Activated CD4-positive, alpha-beta T cell treated with anti-CD3 and anti-CD28 coated beads, Interleukin-10, Interleukin-2, amounts not matched to agents 100 ng/mL and 50 ng/mL, durations not matched to agents 16 hours and 8 hours (primary cell): ENCODE results near the gene TMEM269.
"Not testable (repeated sequence)": the region's sequence is repeated elsewhere in the genome, so short reads cannot be mapped to it uniquely, and the experiment has no call there.

Experiments
- DNase-seq: peaks from one replicate; pipeline ENCODE4 v3.0.0-alpha.2; 2020

TMEM269 gene

DNA sequence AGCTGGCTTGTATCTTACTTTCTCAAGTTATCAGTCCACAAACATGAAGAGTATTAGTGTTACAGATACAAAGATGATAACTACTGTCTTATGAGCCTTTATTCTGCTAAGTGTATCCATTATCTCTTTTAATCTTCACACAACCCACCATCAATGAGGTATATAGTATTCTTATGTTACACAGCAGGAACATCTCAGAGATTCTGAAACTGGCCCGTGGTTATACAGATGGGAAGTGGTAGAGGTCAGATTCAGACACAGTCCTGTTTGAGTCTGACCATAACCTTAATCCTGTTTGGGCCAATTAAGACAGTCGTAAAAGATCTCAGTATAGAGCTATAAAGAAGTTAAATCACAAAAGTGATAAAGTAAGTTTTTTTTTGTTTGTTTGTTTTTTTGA lies 5.1 kb upstream of the TMEM269 start:
- peak; percentile 30 for DNase-seq

DNA sequence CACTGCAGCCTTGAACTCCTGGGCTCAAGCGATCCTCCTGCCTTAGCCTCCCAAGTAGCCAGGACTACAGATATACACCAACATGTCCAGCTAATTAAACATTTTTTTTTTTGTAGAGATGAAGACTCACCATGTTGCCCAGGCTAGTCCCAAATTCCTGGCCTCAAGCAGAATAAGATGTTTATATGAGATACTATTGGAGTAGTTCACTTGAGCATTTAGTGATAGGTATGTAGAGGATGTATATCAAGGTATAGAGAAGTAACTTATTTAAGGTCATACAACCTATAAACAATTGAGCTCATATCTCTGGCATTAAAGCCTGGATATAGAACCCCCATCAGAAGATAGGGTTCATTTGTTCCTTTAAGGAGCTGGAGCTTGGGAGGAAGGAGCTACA lies 4.6 kb upstream of the TMEM269 start:
- no peak for DNase-seq

DNA sequence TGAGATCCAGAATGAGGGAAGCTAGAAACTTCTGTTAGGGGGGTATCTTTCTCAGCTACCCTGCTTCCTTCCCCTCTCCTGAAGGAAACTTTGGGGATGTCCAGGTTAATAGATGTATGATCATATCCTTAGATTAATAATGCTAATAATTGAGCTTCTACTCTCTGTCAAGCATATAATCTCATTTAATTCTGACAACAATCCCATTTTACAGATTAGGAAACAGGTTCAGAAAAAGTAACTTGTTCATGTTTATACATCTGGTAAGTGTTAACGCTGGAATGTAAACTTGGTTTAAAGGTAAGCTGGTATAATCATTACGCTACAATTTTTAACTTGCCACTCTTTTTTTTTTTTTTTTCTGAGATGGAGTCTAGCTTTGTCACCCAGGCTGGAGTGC lies 1.7 kb upstream of the TMEM269 start:
- no peak for DNase-seq

GRCh38 chr1:42784547-42784945 lies 245 bp upstream of the TMEM269 start:
- no peak for DNase-seq

DNA sequence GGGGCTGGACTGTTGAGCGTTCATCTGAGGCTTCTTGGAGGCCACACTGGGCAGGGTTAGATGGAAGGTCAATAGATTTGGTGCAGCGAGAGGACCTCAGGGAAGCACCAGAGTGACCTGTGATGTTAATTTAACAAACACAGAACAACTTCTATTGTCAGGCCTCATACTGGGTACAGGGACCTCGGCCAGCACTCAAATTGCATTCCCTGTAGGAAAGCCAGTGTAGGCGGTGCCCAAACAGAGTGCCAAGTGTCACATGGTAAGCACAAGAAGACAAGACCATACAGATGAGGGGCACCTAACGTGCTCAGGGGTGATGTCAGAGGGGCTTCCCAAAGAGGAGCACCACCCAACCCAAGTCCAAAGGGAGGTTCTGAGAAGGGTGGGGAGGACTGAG lies 1.3 kb downstream of the TMEM269 start:
- no peak for DNase-seq

- no peak for DNase-seq
Observed at GRCh38 chr1:42788021-42788420, 3.2 kb downstream of the TMEM269 start.

DNA sequence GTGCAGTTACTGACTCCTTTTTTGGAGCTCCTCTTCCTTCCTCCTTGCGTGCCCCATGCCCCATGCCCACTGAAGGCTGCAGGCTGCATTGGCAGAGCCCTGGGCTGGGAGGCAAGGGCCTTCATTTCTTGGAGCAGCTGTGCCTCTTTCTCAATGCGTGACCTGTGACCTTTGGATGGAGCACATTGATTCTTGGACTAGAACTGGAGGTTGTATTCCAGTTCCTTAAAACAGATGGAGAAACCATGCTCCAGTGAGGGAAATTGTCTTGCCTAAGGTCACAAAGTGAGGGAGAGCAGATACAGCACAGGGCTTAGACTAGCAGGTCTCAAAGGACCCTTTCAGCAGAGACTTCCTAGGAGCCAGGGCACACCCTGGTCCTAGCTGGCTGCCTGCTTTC lies 9.0 kb downstream of the TMEM269 start:
- DNase-seq, result no peak

GRCh38 chr1:42797414-42797813 lies 12.6 kb downstream of the TMEM269 start:
- DNase-seq, result no peak

- DNase-seq, result no peak
Observed at GRCh38 chr1:42797979-42798378, 13.2 kb downstream of the TMEM269 start.

DNA sequence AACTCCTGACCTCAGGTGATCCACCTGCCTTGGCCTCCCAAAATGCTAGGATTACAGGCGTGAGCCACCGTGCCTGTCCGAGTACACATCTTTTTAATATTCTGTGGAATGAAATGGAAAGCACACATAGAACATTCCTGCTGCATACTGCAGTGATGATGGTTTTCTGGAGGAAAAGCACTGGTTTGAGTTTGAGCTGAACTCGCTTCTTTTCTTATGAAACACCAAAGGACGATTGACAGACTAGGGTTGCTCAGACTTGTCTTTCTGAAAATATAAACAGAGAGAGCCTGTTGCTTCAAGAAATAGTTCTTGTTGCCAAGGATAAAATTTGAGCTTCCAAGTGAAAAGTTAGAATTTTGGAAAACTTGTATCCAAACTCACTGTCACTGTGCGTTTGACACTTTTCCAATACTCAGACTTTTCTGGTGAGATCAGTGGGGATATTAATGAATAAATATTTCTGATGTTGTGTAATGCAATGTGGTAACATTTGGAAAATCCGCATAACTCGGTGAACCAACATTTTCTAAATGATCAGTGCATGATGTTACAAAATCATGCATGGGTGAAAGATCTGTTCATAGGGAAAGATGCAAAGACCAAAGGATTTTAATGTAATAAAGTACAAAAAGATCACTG lies 17.2 kb downstream of the TMEM269 start:
- DNase-seq, result no peak

DNA sequence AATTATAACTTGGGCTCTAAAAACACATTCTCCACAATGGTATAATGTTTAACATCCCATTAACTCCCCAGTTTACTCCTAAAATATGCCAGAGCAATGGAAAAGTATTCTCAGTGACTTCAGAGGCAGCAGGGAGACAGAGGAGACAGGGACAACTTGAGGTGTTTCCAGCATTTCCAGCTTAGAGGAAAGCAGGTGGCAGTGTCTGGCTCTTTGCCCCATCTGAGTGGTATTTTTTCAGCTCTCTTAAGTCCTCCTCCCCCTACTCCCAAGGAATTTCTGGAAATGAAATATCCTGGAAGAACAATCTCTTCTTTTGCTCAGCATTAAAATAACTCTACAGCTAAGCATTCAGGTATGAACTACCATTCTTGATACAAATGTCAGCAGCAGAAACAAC lies 21.4 kb downstream of the TMEM269 start:
- no peak for DNase-seq

- no peak for DNase-seq
Observed at GRCh38 chr1:42806593-42806992, 21.8 kb downstream of the TMEM269 start.

DNA sequence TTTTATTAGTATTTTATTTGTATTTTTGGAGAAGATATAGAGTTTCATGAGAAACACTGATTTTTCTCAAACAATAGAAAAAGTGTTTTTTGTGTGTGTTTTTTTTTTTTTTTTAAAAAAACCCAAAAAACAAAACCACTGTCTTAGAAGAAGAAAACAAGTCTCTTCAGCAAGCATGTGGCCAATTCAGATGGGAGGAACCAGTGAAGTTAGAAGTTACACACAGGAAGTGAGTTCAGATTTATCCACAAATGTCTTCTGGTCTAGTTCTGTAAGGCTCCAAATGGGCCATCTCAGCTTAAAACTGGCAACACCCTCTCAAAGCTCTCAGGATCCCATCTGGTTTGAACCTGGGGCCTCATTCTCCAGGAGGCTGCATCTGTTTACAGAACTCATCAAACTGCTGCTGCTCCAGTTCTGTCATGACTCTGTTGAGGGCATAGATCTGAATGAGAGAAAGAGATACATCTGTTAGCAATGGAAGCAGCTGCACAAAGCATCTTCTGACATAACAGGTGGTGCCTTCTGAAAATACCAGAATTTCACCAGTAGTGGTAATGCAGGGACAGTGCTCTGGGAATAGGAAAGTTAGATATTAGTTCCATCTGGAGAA lies 22.4 kb downstream of the TMEM269 start:
- DNase-seq, result no peak

DNA sequence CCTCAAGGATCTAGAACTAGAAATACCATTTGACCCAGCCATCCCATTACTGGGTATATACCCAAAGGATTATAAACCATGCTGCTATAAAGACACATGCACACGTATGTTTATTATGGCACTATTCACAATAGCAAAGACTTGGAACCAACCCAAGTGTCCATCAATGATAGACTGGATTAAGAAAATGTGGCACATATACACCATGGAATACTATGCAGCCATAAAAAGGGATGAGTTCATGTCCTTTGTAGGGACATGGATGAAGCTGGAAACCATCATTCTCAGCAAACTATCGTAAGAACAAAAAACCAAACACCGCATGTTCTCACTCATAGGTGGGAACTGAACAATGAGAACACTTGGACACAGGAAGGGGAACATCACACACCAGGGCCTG lies 30.0 kb downstream of the TMEM269 start:
- not testable (repeated sequence) for DNase-seq

DNA sequence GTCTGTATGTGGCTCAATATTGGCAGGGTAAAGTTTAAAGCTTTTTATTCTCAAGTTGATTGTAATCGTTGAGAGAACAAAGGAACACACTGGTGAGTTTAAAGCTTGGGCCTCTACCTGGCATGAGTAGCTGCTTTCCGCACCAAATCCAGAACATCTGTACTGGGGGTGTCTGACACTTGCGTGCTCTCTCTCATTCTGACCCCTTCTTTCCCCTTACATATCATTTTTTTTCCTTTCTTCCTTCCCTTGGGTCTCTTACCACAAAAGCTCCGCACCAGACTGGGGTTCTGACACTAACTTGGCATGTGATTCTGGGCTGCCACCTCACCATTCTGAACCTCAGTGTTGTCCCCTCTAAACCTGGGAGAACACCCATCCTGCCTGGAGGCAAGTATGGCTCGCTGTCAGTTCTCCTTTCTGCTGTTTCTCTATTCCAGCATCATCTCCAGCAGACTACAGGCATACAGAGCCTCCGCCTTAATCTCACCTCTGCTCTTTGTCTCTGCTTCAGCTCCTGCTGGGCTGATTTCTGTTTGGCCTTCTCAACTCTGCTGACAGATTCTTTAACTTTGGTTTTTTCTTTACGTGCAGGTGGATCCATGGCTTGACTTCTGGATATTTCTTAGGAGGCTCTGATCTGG lies 31.3 kb downstream of the TMEM269 start:
- DNase-seq, result no peak

DNA sequence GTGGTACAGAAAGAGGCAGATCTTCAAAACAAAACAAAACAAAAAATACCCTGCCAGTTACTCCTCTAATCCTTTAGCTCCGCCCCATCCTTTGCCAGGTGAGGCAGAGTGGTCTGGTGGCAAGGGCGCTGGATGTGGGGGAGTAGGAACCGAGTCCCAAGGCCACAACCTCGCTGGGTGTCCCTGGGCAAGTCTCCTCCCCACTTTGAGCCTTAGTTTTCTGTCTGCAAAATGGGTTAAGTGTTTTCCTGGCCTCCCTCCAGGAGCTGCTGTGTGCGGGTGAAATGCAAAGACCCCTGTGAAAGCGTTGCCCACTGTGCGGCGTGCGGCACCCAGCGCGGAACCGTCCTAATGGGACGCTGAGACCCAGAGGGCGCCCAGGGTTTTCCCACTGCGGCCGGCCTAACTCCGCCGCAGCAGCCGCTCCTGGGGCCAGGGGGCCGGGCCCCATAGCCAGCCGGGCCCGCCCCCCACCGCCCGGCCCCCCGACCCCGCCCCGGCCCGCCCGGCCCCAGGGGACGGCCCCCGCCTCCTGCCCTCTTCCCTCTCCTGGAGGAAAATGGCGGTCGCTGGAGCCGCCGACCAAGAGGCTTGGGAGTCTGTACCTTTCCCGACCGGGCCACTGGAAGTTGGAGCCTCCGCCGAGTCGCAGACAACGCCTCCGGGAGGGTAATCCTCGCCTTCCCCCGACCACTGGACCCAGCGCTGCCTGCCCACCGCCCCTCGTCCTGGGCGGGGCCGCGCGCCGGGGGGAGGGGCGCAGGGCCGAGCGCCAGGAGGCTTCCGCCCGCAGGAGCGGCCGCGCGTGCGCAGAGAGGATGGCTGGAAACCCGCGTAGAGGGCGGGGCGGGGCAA lies 32.0 kb downstream of the TMEM269 start, which contains the start of the genes ERMAP and SVBP:
ERMAP (plus strand) TSS at position 538 of the 855 bp plus-strand sequence. CDS start 13,327 bp downstream, outside the sequence.
SVBP (minus strand) TSS at position 813 of the 855 bp plus-strand sequence. CDS start 853 bp downstream, outside the sequence.
- peak; percentile 96 for DNase-seq

- no peak for DNase-seq
Observed at GRCh38 chr1:42817440-42817767, 32.6 kb downstream of the TMEM269 start.

DNA sequence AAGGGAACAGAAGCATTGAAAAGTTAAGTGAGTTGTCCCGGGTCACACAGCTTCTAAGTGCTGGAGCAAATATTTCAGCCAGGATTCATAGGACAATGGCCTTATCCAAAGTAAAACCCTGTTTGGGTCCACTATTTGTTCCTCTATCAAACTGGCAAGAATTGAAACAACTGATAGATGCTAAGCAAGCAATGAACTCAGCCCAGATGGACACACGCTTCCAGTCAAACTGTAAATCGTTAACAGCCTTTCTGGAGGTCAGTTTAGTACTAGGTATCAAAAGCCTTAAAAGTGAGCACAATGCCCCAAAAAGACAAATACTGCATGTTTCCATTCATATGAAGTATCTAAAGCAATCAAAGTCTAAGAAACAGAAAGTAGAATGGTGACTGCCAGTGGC lies 33.2 kb downstream of the TMEM269 start:
- no peak for DNase-seq

DNA sequence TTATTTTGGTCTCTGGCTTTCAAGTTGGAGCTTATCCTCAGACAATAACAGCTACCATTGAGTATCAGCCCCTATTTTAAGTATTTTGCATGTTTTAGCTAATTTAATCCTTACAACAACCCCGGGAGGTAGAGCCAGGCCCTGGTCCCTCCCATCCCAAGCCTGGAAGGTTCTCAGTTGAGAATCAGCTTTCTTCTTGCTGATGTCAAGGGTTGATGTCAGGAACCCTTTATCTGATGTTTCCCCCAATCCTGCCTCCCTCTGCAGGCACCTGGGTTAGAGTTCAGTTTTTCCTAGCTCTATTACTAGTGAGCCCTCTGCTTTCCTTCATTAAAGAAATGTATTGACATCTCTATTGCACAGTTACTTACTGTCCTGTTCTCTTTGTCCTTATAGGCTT lies 36.0 kb downstream of the TMEM269 start:
- no peak for DNase-seq

- DNase-seq, result no peak
Observed at GRCh38 chr1:42821690-42822089, 36.9 kb downstream of the TMEM269 start.

- no peak for DNase-seq
Observed at GRCh38 chr1:42822800-42823392, 38.1 kb downstream of the TMEM269 start.

GRCh38 chr1:42824481-42825035 lies 39.8 kb downstream of the TMEM269 start:
- DNase-seq, result no peak
